HepG2 (cell line): ENCODE measurements around the gene OR6S1. TPM values are rescaled to one million over a fixed set of nuclear protein-coding genes. Genes with fewer than 3 reads are reported as not detected.
A peak's percentile ranks its signal among the peaks of the same experiment; 100 is the strongest.

Source experiments
- ESRRA ChIP-seq: sonication (generic); formaldehyde crosslinking; IDR thresholded peaks from 2 replicates; pipeline ENCODE4 v1.5.1; 2020; ENCODE audit warnings: mild to moderate bottlenecking, low read depth, missing genetic modification reagents
- GABPB1 ChIP-seq: IDR thresholded peaks from 2 replicates; pipeline ENCODE4 v1.6.1; 2016; ENCODE audit warnings: mild to moderate bottlenecking, missing genetic modification reagents, moderate library complexity, missing compliant biosample characterization
- GLI4 ChIP-seq: sonication (generic); formaldehyde crosslinking; IDR thresholded peaks from 2 replicates; pipeline ENCODE4 v1.5.1; 2020; ENCODE audit warnings: missing genetic modification reagents, mild to moderate bottlenecking, moderate library complexity, borderline replicate concordance
- HOXA9 ChIP-seq: sonication (generic); formaldehyde crosslinking; IDR thresholded peaks from 2 replicates; pipeline ENCODE4 v1.8.1; 2022; ENCODE audit warnings: missing genetic modification reagents, mild to moderate bottlenecking, moderate library complexity, borderline replicate concordance
- MED13 ChIP-seq: sonication (generic); formaldehyde crosslinking; IDR thresholded peaks from 2 replicates; pipeline ENCODE4 v1.5.0; 2020; ENCODE audit warnings: missing genetic modification reagents
- TIGD3 ChIP-seq: sonication (generic); formaldehyde crosslinking; IDR thresholded peaks from 2 replicates; pipeline ENCODE4 v1.5.1; 2020; ENCODE audit warnings: mild to moderate bottlenecking, missing genetic modification reagents, borderline replicate concordance
- ZBTB26 ChIP-seq: IDR thresholded peaks from 2 replicates; pipeline ENCODE4 v1.6.1; 2016; ENCODE audit warnings: missing compliant biosample characterization, missing genetic modification reagents, borderline replicate concordance
- ZBTB37 ChIP-seq: sonication (generic); formaldehyde crosslinking; IDR thresholded peaks from 2 replicates; pipeline ENCODE4 v1.4.0; 2020; ENCODE audit warnings: mild to moderate bottlenecking, missing genetic modification reagents
- ZBTB7B ChIP-seq: sonication (generic); formaldehyde crosslinking; IDR thresholded peaks from 2 replicates; pipeline ENCODE4 v1.4.0; 2020; ENCODE audit warnings: missing genetic modification reagents
- ZFP62 ChIP-seq: sonication (generic); formaldehyde crosslinking; IDR thresholded peaks from 2 replicates; pipeline ENCODE4 v1.4.0; 2020; ENCODE audit warnings: missing genetic modification reagents
- ZHX1 ChIP-seq: sonication (generic); formaldehyde crosslinking; IDR thresholded peaks from 2 replicates; pipeline ENCODE4 v1.8.1; 2022; ENCODE audit warnings: low read depth, mild to moderate bottlenecking, missing genetic modification reagents
- ZMYM3 ChIP-seq: sonication (generic); formaldehyde crosslinking; IDR thresholded peaks from 2 replicates; pipeline ENCODE4 v1.5.1; 2020; ENCODE audit warnings: mild to moderate bottlenecking, missing genetic modification reagents
- ZNF235 ChIP-seq: sonication (generic); formaldehyde crosslinking; IDR thresholded peaks from 2 replicates; pipeline ENCODE4 v1.8.1; 2023; ENCODE audit warnings: mild to moderate bottlenecking, missing genetic modification reagents, borderline replicate concordance
- ZNF512B ChIP-seq: sonication (generic); formaldehyde crosslinking; IDR thresholded peaks from 2 replicates; pipeline ENCODE4 v1.5.1; 2020; ENCODE audit warnings: missing genetic modification reagents, mild to moderate bottlenecking, borderline replicate concordance
- ZNF770 ChIP-seq: sonication (generic); formaldehyde crosslinking; IDR thresholded peaks from 2 replicates; pipeline ENCODE4 v1.5.0; 2020; ENCODE audit warnings: mild to moderate bottlenecking, missing genetic modification reagents
- polyA plus RNA-seq, 8 experiments: library from polyadenylated mRNA; depleted of rRNA in 3 of 8; stranded (reverse) in 7 of 8; unstranded in 1 of 8; fragments of >200 nt; fragmentation: Illumina TruSeq in 4 of 8; extraction: Trizol in 4 of 8; gene quantifications; 2 replicates each; pipeline versions ENCODE4 v1.2.1 to v1.2.3, GENCODE V29; 2011 to 2016; ENCODE audit warnings: low read depth in 4 of 8, missing spikeins in 1 of 8, mixed read lengths in 1 of 8; ENCODE audit not compliant: insufficient read depth in 1 of 8
- total RNA-seq, 5 experiments: library from RNA; depleted of rRNA; stranded (reverse); fragments of >200 nt; fragmentation: Illumina TruSeq; extraction: Trizol; gene quantifications; 2 replicates each; pipeline ENCODE4 v1.2.3, GENCODE V29; 2016; ENCODE audit warnings: low read depth in 1 of 5

The OR6S1 gene
- total and polyA plus RNA-seq, 2 of the 13 experiments (the other 11 are each of a cell fraction or from before 2014, with no cell fraction given): 0.09 TPM; not detected in 1

GRCh38 chr14:20610002-20610765 is 31.3 kb downstream of the OR6S1 start (continued):
- no peak for TF ChIP-seq HOXA9 (CRISPR knock-in tag)
- no peak; the same call in 1 of the 2 replicates for TF ChIP-seq ZNF770 (CRISPR knock-in tag)
- TF ChIP-seq ZBTB26: peak; percentile 82; the same call in 1 of the 2 replicates
- TF ChIP-seq ZNF512B (CRISPR knock-in tag): peak; percentile 91; the same call in 1 of the 2 replicates
- TF ChIP-seq TIGD3 (CRISPR knock-in tag): no peak
- TF ChIP-seq ZBTB37 (CRISPR knock-in tag): no peak
- TF ChIP-seq ZMYM3: peak; percentile 35; the same call in 1 of the 2 replicates
- TF ChIP-seq ZFP62: no peak
- TF ChIP-seq ZHX1 (CRISPR knock-in tag): no peak; the same call in 1 of the 2 replicates
- no peak for TF ChIP-seq GLI4 (CRISPR knock-in tag)
- TF ChIP-seq MED13 (CRISPR knock-in tag): no peak
- no peak; the same call in none of the 2 replicates for TF ChIP-seq GABPB1 (CRISPR knock-in tag)
- peak; percentile 94 for TF ChIP-seq ZBTB7B
- no peak; the same call in 1 of the 2 replicates for TF ChIP-seq ESRRA (CRISPR knock-in tag)
- peak; percentile 23; the same call in 1 of the 2 replicates for TF ChIP-seq ZNF235
